Epidermal melanocyte (primary cell): ENCODE data around the gene POLR3K.
"Not testable (repeated sequence)": the region's sequence is repeated elsewhere in the genome, so short reads cannot be mapped to it uniquely, and the experiment has no call there.

ENCODE experiments used
- DNase-seq: peaks from one replicate; pipeline ENCODE4 v3.0.0; 2011; ENCODE audit warnings: low spot score; ENCODE audit not compliant: insufficient read length

POLR3K gene

GRCh38 chr16:17062-17765, 36.2 kb downstream of the POLR3K start:
- not testable (repeated sequence) for DNase-seq

GRCh38 chr16:10772-11171, 42.6 kb downstream of the POLR3K start:
- DNase-seq: not testable (repeated sequence)

GRCh38 chr16:9903-10665, 43.3 kb downstream of the POLR3K start:
- no peak for DNase-seq
